Retinal pigment epithelial cell (primary cell): ENCODE data around the gene OGFR.

Experiments
- DNase-seq: peaks from one replicate; pipeline ENCODE4 v3.0.0-alpha.2; 2010; ENCODE audit warnings: low read depth
- H3K4me3 ChIP-seq: 2 replicates; pipeline ENCODE4 v1.5.1; 2011; ENCODE audit warnings: mild to moderate bottlenecking, low read length, control low read depth, moderate library complexity
- TF ChIP-seq, protein P1 (sequence below): conservative IDR thresholded peaks from 2 replicates; pipeline ENCODE4 v1.5.1; 2011; ENCODE audit warnings: low read depth, low read length, control low read depth, inconsistent platforms

The OGFR gene

DNA sequence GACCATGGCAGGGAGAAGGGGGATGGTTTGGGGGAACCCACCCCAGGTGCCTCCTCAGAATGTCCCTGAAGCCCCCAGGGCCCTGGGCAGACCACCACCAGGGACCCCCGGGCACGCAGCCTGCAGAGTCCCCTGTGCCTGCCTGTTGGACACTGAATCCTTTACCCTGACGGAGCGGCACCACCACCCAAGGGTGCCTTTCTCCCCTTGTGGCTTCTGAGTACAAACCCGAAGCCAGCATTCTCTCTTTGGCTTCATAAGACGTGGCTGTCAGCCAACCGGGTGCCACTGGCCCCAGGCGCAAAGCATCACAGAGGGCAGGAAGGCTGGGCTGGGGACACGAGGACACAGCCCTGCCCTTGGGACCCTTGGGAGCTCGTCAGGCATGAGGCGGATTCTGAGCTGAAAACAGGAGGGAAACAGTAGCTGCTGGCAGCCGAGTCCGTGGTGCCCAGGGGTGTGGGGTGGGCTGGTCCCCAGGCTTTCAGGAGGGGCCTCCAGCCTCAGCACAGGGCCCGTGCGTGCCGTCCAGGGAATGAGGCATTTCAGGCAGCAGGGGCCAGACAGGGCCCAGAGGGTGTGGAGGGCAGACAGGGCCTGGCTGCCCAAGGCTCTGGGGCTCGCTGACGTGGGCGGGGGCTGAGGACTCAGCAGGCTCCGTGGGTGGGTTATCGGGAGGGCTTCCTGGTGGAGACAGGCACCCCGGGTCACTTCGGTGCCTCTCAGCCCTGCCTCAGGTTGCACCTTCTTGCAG, 15.8 kb downstream of the OGFR start:
- no peak for DNase-seq
- TF ChIP-seq, protein P1, sequence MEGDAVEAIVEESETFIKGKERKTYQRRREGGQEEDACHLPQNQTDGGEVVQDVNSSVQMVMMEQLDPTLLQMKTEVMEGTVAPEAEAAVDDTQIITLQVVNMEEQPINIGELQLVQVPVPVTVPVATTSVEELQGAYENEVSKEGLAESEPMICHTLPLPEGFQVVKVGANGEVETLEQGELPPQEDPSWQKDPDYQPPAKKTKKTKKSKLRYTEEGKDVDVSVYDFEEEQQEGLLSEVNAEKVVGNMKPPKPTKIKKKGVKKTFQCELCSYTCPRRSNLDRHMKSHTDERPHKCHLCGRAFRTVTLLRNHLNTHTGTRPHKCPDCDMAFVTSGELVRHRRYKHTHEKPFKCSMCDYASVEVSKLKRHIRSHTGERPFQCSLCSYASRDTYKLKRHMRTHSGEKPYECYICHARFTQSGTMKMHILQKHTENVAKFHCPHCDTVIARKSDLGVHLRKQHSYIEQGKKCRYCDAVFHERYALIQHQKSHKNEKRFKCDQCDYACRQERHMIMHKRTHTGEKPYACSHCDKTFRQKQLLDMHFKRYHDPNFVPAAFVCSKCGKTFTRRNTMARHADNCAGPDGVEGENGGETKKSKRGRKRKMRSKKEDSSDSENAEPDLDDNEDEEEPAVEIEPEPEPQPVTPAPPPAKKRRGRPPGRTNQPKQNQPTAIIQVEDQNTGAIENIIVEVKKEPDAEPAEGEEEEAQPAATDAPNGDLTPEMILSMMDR: no peak
- H3K4me3 ChIP-seq: no peak overlapping the region

DNA sequence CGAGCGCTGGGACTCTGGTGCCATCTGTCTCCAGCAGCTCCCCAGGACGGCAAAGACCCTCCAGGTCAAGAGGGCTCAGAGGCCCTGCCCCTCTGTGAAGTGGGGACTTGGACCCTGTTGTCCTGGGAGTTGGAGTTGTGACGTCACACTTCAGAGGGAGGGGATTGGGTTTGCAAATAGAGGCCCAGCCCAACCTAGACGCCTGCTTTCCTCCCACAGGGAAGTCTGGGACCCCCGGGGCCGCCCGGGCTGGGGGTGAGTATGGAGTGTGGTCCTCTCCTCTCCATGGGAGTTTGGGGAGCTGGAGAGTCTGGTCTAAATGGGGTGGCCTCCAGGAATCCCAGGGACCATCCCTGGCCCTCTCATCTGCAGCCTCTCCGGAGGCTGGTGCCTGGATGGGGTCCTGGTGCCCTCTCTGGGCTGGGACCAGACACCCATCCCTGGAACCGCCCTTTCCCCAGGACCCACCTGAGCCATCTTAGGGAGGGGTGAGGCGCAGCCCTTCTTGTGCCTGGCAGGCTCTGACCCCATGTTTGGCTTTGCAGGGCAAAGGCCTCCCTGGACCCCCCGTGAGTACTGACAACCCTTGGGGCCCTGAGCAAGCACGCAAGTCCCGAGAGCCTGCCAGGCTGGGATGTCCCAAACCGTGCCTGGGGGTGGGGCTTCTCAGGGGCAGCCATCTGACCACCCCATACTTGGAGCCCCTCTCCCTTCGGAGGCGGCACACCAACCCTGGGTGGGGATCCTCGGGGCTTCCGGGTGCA, 16.5 kb downstream of the OGFR start:
- no peak for DNase-seq
- TF ChIP-seq, protein P1: no peak

DNA sequence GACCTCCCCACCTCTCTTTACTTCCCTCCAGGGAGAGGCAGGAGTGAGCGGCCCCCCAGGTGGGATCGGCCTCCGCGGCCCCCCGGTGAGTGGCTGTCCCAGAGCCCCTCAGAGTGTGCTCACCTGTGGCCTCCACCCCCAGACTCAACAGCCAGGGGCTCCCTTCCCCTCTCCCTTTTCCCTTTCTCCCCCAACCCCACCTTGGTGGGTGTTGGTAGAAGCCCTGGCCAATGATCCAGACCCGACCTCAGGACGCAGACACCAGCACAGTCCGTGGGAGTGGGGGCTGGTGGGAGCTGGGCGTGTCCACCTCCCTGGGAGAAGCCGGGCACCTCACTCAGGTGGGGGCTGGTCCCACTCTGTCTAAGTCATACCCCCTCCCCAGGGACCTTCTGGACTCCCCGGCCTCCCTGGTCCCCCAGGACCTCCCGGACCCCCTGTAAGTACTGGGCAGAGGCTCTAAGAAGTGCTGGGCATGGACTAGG, 17.1 kb downstream of the OGFR start:
- no peak overlapping the region for H3K4me3 ChIP-seq
- no peak for DNase-seq
- TF ChIP-seq, protein P1: no peak

More for the DNA sequence above, 16.5 kb downstream of the OGFR start:
- no peak overlapping the region for H3K4me3 ChIP-seq

GRCh38 chr20:62822239-62822787, 17.7 kb downstream of the OGFR start:
- TF ChIP-seq, protein P1: no peak
- no peak for DNase-seq
- no peak overlapping the region for H3K4me3 ChIP-seq

DNA sequence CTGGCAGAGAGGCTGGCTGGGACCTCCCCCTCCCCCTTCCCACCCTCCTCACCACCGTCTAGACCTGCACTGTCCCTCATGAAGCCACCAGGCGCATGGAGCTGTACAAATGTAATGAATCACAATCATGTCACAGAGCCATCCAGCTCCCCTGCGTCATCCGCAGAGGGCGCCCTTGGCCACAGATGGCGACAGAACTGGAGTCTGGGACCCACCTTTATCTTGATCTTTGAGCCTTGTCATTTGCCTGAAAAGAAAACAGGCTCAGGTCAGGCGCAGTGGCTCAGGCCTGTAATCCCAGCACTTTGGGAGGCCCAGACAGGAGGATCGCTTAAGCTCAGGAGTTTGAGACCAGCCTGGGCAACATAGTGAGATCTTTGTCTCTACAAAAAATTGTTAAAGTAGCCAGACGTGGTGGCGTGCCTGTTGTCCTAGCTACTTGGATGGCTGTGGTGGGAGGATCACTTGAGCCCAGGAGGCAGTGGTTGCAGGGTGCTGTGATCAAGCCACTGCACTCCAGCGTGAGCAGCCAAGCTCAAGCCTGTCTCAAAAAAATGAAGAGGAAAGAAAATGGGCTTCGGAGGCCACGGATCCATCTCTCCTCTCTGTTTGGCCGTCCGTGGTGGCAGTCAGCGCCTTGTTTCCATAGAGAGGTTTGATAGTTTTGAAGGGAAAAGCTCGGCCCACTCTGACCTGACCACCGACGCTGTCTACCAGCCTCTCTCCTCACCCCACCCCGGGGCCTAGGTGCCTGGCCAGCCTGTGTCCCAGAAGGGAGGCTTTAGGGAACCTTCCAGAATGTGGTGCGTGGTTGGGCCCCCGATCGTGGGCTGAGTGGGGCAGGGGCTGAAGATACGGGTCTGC, 18.4 kb downstream of the OGFR start:
- no peak overlapping the region for H3K4me3 ChIP-seq
- TF ChIP-seq, protein P1: peak; percentile 44
- DNase-seq: no peak

DNA sequence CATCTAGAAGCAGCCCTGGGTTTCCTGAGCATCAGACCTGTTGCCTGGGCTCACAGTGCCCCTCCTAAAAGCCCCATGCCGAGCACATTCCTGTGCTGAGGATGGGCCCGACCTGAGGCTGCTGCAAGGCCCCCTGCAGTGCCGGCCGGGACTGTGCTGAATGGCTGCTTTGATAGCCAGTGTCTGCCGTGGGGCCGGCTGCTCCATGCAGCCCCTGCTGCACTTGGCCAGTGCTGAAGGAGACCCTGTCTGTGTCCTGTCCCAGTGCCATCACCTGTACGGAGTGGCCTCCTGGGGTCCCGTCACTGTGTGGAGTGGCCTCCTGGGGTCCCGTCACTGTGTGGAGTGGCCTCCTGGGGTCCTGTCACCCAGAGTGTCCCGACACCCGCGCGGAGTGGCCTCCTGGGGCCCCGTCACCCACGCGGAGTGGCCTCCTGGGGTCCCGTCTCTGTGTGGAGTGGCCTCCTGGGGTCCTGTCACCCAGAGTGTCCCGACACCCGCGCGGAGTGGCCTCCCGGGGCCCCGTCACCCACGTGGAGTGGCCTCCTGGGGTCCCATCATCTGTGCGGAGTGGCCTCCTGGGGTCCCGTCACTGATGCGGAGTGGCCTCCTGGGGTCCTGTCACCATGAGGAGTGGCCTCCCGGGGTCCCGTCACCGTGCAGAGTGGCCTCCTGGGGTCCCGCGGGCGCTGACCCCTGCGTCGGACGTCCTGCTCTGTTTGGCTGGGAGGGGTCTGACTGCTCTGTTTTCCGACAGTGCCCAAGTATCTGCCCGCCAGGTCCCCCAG, 19.2 kb downstream of the OGFR start:
- no peak for DNase-seq
- no peak overlapping the region for H3K4me3 ChIP-seq
- TF ChIP-seq, protein P1: no peak
